ENCODE results near the gene LRRC39.

LRRC39 gene

GRCh38 chr1:100164216-100164615, 13.8 kb downstream of the LRRC39 start:
- Histone ChIP-seq H3K4me1 (no peaks in the 10 kb centered on the region), H3K27me3 (no peaks in the 10 kb centered on the region), H3K4me3 (ENCODE audit: low read depth, low read length) (no peak overlapping the region), H3K9me3 (no peaks in the 10 kb centered on the region), H3K36me3 (no peaks in the 10 kb centered on the region)
- TF ChIP-seq CTCF (IDR thresholded peaks at IDR 0.05; ENCODE audit: low read depth, low read length): no peak
- DNase-seq: peak; percentile 15

- no peak for DNase-seq
These were observed 15.2 kb downstream of the LRRC39 start for GRCh38 chr1:100162881-100163280.

GRCh38 chr1:100152271-100152670, 25.8 kb downstream of the LRRC39 start:
- H3K9me3 ChIP-seq: no peaks in the 10 kb centered on the region
- no peak overlapping the region for H3K4me3 ChIP-seq (ENCODE audit: low read depth, low read length)
- no peaks in the 10 kb centered on the region for H3K4me1 ChIP-seq
- no peaks in the 10 kb centered on the region for H3K27me3 ChIP-seq
- H3K36me3 ChIP-seq: peaks cover 3% of the 10 kb centered on the region; the same call in 1 of the 2 replicates
- no peak for TF ChIP-seq CTCF (IDR thresholded peaks at IDR 0.05; ENCODE audit: low read depth, low read length)
- no peak for DNase-seq

More at GRCh38 chr1:100162881-100163280, 15.2 kb downstream of the LRRC39 start:
- H3K9me3 ChIP-seq: no peaks in the 10 kb centered on the region
- no peaks in the 10 kb centered on the region for H3K4me1 ChIP-seq
- no peak overlapping the region for H3K4me3 ChIP-seq (ENCODE audit: low read depth, low read length)
- TF ChIP-seq CTCF (IDR thresholded peaks at IDR 0.05; ENCODE audit: low read depth, low read length): no peak
- no peaks in the 10 kb centered on the region for H3K36me3 ChIP-seq
- no peaks in the 10 kb centered on the region for H3K27me3 ChIP-seq

GRCh38 chr1:100151679-100152078, 26.4 kb downstream of the LRRC39 start:
- Histone ChIP-seq H3K9me3 (no peaks in the 10 kb centered on the region), H3K4me1 (no peaks in the 10 kb centered on the region), H3K4me3 (ENCODE audit: low read depth, low read length) (no peak overlapping the region), H3K27me3 (no peaks in the 10 kb centered on the region), H3K36me3 (peaks cover 3% of the 10 kb centered on the region; the same call in 1 of the 2 replicates)
- DNase-seq: no peak
- no peak for TF ChIP-seq CTCF (IDR thresholded peaks at IDR 0.05; ENCODE audit: low read depth, low read length)

- peaks cover 35% of the 10 kb centered on the region for H3K36me3 ChIP-seq
- no peaks in the 10 kb centered on the region for H3K27me3 ChIP-seq
- TF ChIP-seq CTCF (IDR thresholded peaks at IDR 0.05; ENCODE audit: low read depth, low read length): no peak
- no peaks in the 10 kb centered on the region for H3K9me3 ChIP-seq
- no peaks in the 10 kb centered on the region for H3K4me1 ChIP-seq
- H3K4me3 ChIP-seq (ENCODE audit: low read depth, low read length): no peak overlapping the region
- no peak for DNase-seq
These were observed 30.2 kb downstream of the LRRC39 start for GRCh38 chr1:100147875-100148274.

- TF ChIP-seq CTCF (IDR thresholded peaks at IDR 0.05; ENCODE audit: low read depth, low read length): no peak
- Histone ChIP-seq H3K4me3 (ENCODE audit: low read depth, low read length) (no peak overlapping the region), H3K9me3 (no peaks in the 10 kb centered on the region), H3K36me3 (peaks cover 41% of the 10 kb centered on the region), H3K27me3 (no peaks in the 10 kb centered on the region), H3K4me1 (no peaks in the 10 kb centered on the region)
- DNase-seq: no peak
These were observed 31.1 kb downstream of the LRRC39 start for GRCh38 chr1:100146958-100147357.

All from BE2C (cell line).